Suprapubic skin (tissue), 4 donors: ENCODE results near the gene CNTNAP3.
"Not testable (repeated sequence)": the region's sequence is repeated elsewhere in the genome, so short reads cannot be mapped to it uniquely, and the experiment has no call there.

Experiments used
- POLR2A ChIP-seq, 2 donors: fragments of 450-650 bp; IDR thresholded peaks; one replicate each; pipeline ENCODE4 v1.6.1; 2017; ENCODE audit warnings: antibody characterized with exemption in 2 of 2, mild to moderate bottlenecking in 2 of 2, moderate library complexity in 2 of 2
- POLR2AphosphoS5 ChIP-seq, 3 donors: sonication (generic); formaldehyde crosslinking; IDR thresholded peaks; one replicate each; pipeline ENCODE4 v1.6.1; 2017; ENCODE audit warnings: antibody characterized with exemption in 3 of 3
- TF ChIP-seq, protein P1 (sequence below), 2 donors: fragments of 200-600 bp in 1 of 2; fragments of 450-650 bp in 1 of 2; sonication (generic) in 1 of 2; IDR thresholded peaks; one replicate each; pipeline ENCODE4 v1.5.1; 2016 to 2019; ENCODE audit warnings: antibody characterized with exemption in 2 of 2, mild to moderate bottlenecking in 1 of 2, moderate library complexity in 1 of 2

DNA sequence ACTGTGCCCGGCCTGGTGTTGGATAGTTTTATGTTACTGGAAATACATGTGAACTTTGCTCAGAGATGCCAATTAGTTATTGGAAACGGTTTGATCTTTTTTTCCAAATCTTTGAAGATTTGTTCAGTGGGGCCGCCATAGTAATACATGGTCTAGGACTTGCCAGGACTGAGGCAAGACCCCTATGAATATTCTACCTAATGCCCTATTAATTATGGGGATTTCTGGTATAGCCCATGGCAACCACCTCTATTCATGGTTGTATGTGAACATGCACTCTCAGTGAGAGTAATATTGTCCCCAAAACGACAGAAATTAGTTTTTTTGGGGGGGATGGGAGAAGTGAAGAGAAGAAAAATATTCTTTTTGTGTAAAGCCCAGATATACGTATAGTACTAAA lies 220.3 kb downstream of the CNTNAP3 start:
- not testable (repeated sequence) for TF ChIP-seq POLR2AphosphoS5, POLR2A (IDR thresholded peaks at IDR 0.05)
- TF ChIP-seq, protein P1, sequence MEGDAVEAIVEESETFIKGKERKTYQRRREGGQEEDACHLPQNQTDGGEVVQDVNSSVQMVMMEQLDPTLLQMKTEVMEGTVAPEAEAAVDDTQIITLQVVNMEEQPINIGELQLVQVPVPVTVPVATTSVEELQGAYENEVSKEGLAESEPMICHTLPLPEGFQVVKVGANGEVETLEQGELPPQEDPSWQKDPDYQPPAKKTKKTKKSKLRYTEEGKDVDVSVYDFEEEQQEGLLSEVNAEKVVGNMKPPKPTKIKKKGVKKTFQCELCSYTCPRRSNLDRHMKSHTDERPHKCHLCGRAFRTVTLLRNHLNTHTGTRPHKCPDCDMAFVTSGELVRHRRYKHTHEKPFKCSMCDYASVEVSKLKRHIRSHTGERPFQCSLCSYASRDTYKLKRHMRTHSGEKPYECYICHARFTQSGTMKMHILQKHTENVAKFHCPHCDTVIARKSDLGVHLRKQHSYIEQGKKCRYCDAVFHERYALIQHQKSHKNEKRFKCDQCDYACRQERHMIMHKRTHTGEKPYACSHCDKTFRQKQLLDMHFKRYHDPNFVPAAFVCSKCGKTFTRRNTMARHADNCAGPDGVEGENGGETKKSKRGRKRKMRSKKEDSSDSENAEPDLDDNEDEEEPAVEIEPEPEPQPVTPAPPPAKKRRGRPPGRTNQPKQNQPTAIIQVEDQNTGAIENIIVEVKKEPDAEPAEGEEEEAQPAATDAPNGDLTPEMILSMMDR (IDR thresholded peaks at IDR 0.05), result not testable (repeated sequence)
